Natural killer cell (primary cell): ENCODE measurements around the gene RELL1. TPM values are rescaled to one million over a fixed set of nuclear protein-coding genes. Genes with fewer than 3 reads are reported as not detected.

Experiments
- ATAC-seq, 3 donors: fragments of 150-1000 bp in 2 of 3; fragments of 200-7000 bp in 1 of 3; cut with Tn5 transposase; 1 replicate in 1 of 3; 2 replicates in 2 of 3; pipeline ENCODE4 v1.10.0; 2021; ENCODE audit warnings: mild to moderate bottlenecking in 2 of 3, moderate library complexity in 2 of 3
- DNase-seq, 2 donors: peaks; one replicate each; pipeline versions ENCODE4 v3.0.0 to v3.0.0-alpha.2; 2013 to 2021; ENCODE audit warnings: mixed read lengths in 1 of 2
- H3K27ac ChIP-seq: one replicate; pipeline ENCODE4 v1.5.1; 2013; ENCODE audit warnings: mild to moderate bottlenecking, low read length
- H3K27me3 ChIP-seq: one replicate; pipeline ENCODE4 v1.6.1; 2013; ENCODE audit warnings: low read length; ENCODE audit not compliant: control insufficient read depth, insufficient read depth
- H3K36me3 ChIP-seq: one replicate; pipeline ENCODE4 v1.6.1; 2013; ENCODE audit warnings: low read length; ENCODE audit not compliant: control insufficient read depth, insufficient read depth
- H3K4me1 ChIP-seq: one replicate; pipeline ENCODE4 v1.6.1; 2013; ENCODE audit warnings: low read length; ENCODE audit not compliant: control insufficient read depth, insufficient read depth
- H3K4me3 ChIP-seq: one replicate; pipeline ENCODE4 v1.5.1; 2013; ENCODE audit warnings: low read length
- H3K9me3 ChIP-seq: one replicate; pipeline ENCODE4 v1.6.1; 2013; ENCODE audit warnings: low read length; ENCODE audit not compliant: control insufficient read depth, insufficient read depth
- H3K27ac Mint-ChIP-seq, 2 donors: one replicate each; pipeline ENCODE4 v1.8.0; 2022; ENCODE audit warnings: mild to moderate bottlenecking in 2 of 2, mixed read lengths in 2 of 2, moderate library complexity in 1 of 2
- H3K27me3 Mint-ChIP-seq, 2 donors: one replicate each; pipeline ENCODE4 v1.8.0; 2022; ENCODE audit warnings: low read depth in 2 of 2, mixed read lengths in 2 of 2
- H3K36me3 Mint-ChIP-seq: one replicate; pipeline ENCODE4 v1.8.0; 2022; ENCODE audit warnings: mixed read lengths
- H3K4me1 Mint-ChIP-seq, 2 donors: one replicate each; pipeline ENCODE4 v1.8.0; 2022; ENCODE audit warnings: mixed read lengths in 2 of 2
- H3K4me3 Mint-ChIP-seq: one replicate; pipeline ENCODE4 v1.8.0; 2022; ENCODE audit warnings: mild to moderate bottlenecking, moderate library complexity, mixed read lengths
- H3K9me3 Mint-ChIP-seq, 2 donors: one replicate each; pipeline ENCODE4 v1.8.0; 2022; ENCODE audit warnings: mixed read lengths in 2 of 2
- CTCF ChIP-seq: fragments of 200-600 bp; IDR thresholded peaks from one replicate; pipeline ENCODE4 v1.8.0; 2022; ENCODE audit warnings: antibody characterized with exemption
- whole genome bisulfite sequencing: methylation state at CpG from one replicate; pipeline ENCODE4 v1.1.7; 2013; ENCODE audit warnings: missing lambda C conversion rate; ENCODE audit not compliant: insufficient coverage; 5-methylcytosine and 5-hydroxymethylcytosine counted together
- intact Hi-C: fragments of 100-400 bp; cut with micrococcal nuclease; formaldehyde crosslinking; loops from one replicate; pipeline ENCODE4 v1.14.2; 2022
- total RNA-seq, 4 donors: library from RNA; stranded (reverse); fragments of 120-200 nt in 1 of 4; gene quantifications; one replicate each; pipeline versions ENCODE4 v1.2.3 to v1.2.4, GENCODE V29; 2013 to 2022

The RELL1 gene
- total RNA-seq, 3 donors from 2014 or later (not counting 1 experiment from before 2014, with no cell fraction given) = 15.2 to 21.3 (median 15.2) TPM

- Mint-ChIP-seq H3K4me3 (no peak overlapping the region), H3K27me3 (peaks cover 0 to 3% of the 10 kb centered on the region in 2 donors), H3K27ac (no peak overlapping the region), H3K4me1 (peaks cover 0 to 5% of the 10 kb centered on the region in 2 donors), H3K36me3 (no peaks in the 10 kb centered on the region), H3K9me3 (no peaks in the 10 kb centered on the region)
- Histone ChIP-seq H3K27ac (no peak overlapping the region), H3K36me3 (no peaks in the 10 kb centered on the region), H3K27me3 (no peaks in the 10 kb centered on the region), H3K4me3 (no peak overlapping the region), H3K4me1 (no peaks in the 10 kb centered on the region), H3K9me3 (no peaks in the 10 kb centered on the region)
- intact Hi-C loops = no loop called here
- no peak for TF ChIP-seq CTCF
- DNase-seq (no peak), ATAC-seq (no peak)
- 33% methylated on average over 7 of the region's 7 CpGs for WGBS
These were observed 117.7 kb downstream of the RELL1 start for GRCh38 chr4:37568489-37568888.

- no peaks in the 10 kb centered on the region for H3K9me3 ChIP-seq
- H3K4me1 ChIP-seq = no peaks in the 10 kb centered on the region
- Mint-ChIP-seq H3K9me3 (no peaks in the 10 kb centered on the region), H3K36me3 (no peaks in the 10 kb centered on the region), H3K27ac (no peak overlapping the region), H3K4me1 (peaks cover 0 to 5% of the 10 kb centered on the region in 2 donors), H3K27me3 (peaks cover 0 to 3% of the 10 kb centered on the region in 2 donors), H3K4me3 (no peak overlapping the region)
- H3K4me3 ChIP-seq = no peak overlapping the region
- ATAC-seq = no peak
- 96% methylated on average over 2 of the region's 2 CpGs for WGBS
- no peak for TF ChIP-seq CTCF
- no peak for DNase-seq
- intact Hi-C loops = no loop called here
- no peaks in the 10 kb centered on the region for H3K27me3 ChIP-seq
- no peak overlapping the region for H3K27ac ChIP-seq
- no peaks in the 10 kb centered on the region for H3K36me3 ChIP-seq
These were observed 118.3 kb downstream of the RELL1 start for GRCh38 chr4:37567836-37568235.

- H3K4me1 Mint-ChIP-seq = no peaks in the 10 kb centered on the region
- DNase-seq (no peak), ATAC-seq (no peak)
- no peaks in the 10 kb centered on the region for H3K36me3 Mint-ChIP-seq
- no peak overlapping the region for H3K4me3 Mint-ChIP-seq
- 75% methylated on average over 1 of the region's 4 CpGs for WGBS
- H3K4me3 ChIP-seq = no peak overlapping the region
- intact Hi-C loops = no loop called here
- H3K9me3 Mint-ChIP-seq = peaks cover 0 to 2% of the 10 kb centered on the region in 2 donors
- no peak overlapping the region for H3K27ac Mint-ChIP-seq
- H3K27me3 Mint-ChIP-seq = peaks cover 0 to 4% of the 10 kb centered on the region in 2 donors
- no peak overlapping the region for H3K27ac ChIP-seq
- no peaks in the 10 kb centered on the region for H3K27me3 ChIP-seq
- no peaks in the 10 kb centered on the region for H3K36me3 ChIP-seq
- no peaks in the 10 kb centered on the region for H3K9me3 ChIP-seq
- TF ChIP-seq CTCF = no peak
- H3K4me1 ChIP-seq = no peaks in the 10 kb centered on the region
These were observed 123.6 kb downstream of the RELL1 start for GRCh38 chr4:37562592-37562991.

- H3K9me3 Mint-ChIP-seq = peaks cover 0 to 2% of the 10 kb centered on the region in 2 donors
- Histone ChIP-seq H3K27me3 (no peaks in the 10 kb centered on the region), H3K4me3 (no peak overlapping the region), H3K4me1 (no peaks in the 10 kb centered on the region), H3K9me3 (no peaks in the 10 kb centered on the region), H3K36me3 (no peaks in the 10 kb centered on the region), H3K27ac (no peak overlapping the region)
- no peak overlapping the region for H3K4me3 Mint-ChIP-seq
- no peak for TF ChIP-seq CTCF
- 52% methylated on average over 1 of the region's 1 CpG for WGBS
- intact Hi-C loops = no loop called here
- H3K27me3 Mint-ChIP-seq = peaks cover 0 to 2% of the 10 kb centered on the region in 2 donors
- H3K36me3 Mint-ChIP-seq = no peaks in the 10 kb centered on the region
- DNase-seq (no peak), ATAC-seq (no peak)
- no peaks in the 10 kb centered on the region for H3K4me1 Mint-ChIP-seq
- no peak overlapping the region for H3K27ac Mint-ChIP-seq
These were observed 124.4 kb downstream of the RELL1 start for GRCh38 chr4:37561803-37562207.
